Effector CD4-positive, alpha-beta T cell (primary cell): ENCODE measurements around the gene RASGRP2.

ENCODE experiments used
- DNase-seq: peaks from one replicate; pipeline ENCODE4 v3.0.0-alpha.2; 2020
- total RNA-seq: gene quantifications from one replicate; lab custom pipeline; 2026; lab: John Stamatoyannopoulos, UW

Gene RASGRP2
- 621 reads per million, percentile 98 among the genes with 10 or more reads in this experiment for total RNA-seq

GRCh38 chr11:64743591-64744543 is at the start of gene RASGRP2:
Gene RASGRP2 (minus strand): TSS chr11:64744142. CDS start chr11:64742866, 1,276 bp downstream.
- peak; percentile 83 for DNase-seq

DNA sequence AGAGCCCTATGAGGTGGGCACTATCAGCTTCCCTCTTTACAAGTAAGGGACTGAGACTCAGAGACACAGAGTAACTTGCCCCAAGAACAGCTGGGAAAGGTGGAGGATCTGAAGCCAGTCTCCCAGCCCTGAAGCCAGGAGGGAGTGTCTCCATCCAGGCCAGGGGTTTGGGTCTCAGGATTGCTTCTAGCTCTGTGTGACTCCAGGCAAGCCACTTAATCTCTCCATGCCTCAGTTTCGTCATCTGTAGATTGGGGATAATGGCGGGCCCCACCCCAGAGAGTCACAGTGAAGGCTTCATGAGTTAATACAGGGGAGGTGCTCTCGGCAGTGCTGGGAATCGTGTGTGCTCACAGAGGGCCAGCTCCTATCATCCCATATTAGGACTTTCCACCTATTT is 48.5 kb upstream of the RASGRP2 start:
- DNase-seq: no peak

DNA sequence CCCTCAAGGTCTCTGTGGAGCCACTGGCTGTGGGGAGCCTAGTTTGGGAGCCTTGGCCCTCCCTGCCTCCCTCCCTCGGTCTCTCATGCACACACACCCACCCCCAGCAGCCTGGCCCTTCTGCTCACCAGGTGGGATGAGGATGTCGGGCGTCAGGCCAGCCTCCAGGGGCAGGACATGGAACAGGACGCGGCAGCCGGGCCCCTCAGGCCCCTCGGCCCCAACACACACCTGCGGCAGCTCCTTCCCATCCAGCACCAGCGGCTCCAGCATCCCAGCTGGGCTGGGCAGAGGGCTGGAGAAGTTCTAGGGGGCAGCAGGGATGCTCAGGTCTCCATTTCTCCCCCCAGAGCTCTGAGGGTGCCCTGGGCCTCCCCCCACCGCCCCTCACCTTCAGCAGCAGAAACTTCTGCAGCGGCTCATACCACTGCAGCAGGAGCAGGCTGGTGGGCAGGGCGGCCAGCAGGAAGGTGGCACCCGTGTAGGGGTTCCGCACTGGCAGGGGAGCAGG is 47.9 kb upstream of the RASGRP2 start:
- no peak for DNase-seq

DNA sequence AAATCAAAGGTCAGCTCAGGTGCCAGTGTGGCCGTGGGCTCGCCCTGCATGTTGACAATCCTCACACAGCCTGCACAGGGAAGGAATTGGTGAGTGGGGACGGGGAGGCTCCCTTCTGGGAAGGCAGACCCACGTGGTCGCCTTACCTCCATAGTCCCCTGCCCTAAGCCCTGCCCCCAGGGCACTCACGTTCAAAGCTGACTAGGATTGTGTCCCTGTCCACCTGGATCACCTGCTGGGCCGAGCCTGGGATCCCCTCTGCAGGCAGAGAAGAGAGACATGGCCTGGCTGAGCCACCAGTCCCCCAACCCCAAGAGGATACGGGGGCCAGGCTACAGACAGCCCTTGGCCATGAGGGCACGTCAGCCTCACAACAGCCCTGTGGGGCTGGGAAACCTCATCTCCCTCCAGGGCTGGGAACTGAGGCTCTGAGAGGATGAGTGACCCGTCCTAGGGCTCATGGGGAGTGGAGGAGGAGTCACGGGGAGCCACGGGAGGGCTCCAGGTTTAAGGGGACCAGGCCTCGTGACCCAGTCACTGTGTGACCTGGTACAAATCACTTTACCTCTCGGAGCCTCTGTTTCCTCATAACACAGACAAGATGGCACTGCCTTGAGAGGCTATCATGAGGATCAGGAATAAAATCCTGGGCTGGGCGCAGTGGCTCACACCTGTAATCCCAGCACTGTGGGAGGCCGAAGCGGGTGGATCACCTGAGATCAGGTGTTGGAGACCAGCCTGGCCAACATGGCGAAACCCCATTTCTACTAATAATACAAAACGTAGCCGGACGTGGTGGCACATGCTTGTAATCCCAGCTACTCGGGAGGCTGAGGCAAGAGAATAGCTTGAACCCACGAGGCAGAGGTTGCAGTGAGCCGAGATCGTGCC is 46.5 kb upstream of the RASGRP2 start:
- DNase-seq: no peak

GRCh38 chr11:64789331-64790204 is 45.6 kb upstream of the RASGRP2 start:
- DNase-seq: no peak

DNA sequence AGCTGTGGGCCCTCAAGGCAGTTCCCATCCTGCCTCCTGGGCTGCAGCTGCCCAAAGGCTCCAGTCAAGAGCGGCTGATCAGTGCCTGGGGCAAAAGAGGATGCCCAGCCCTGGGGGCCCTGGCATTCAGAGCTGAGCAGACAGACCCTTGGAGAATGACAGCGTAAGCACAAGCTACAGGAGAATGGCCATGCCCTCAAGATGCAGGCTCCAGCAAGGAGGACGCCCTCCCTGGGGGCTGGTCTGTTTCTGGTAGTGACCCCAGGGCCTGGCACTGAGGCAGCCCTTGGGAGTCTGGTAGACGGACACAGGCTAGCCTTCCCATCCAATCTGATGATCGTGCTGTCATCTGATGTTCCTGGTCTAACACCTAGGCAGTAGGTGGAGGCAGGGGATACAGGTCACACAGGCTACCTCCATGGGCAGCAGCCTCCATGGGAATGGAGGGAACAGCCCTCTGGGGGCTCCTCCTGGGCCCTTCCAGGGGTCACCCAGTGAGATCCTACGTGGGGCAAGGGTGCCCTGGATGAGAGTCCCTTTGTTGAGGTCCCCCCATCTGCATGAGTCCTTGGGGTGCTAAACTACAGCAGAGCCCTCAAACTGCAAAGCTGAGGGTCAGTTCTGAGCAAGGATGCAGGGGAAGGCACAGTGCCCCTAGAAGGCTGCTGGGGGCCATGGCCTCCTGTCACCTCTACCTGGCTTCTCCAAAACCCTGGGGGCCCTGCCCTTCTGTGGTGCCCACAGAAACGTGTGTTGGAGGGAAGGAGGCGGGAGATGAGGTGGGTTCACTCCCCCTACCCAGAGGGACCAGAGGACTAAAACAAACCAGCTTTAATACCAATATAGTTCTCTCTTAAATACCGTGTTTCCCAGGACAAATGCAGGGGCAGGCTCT is 44.6 kb upstream of the RASGRP2 start:
- no peak for DNase-seq

DNA sequence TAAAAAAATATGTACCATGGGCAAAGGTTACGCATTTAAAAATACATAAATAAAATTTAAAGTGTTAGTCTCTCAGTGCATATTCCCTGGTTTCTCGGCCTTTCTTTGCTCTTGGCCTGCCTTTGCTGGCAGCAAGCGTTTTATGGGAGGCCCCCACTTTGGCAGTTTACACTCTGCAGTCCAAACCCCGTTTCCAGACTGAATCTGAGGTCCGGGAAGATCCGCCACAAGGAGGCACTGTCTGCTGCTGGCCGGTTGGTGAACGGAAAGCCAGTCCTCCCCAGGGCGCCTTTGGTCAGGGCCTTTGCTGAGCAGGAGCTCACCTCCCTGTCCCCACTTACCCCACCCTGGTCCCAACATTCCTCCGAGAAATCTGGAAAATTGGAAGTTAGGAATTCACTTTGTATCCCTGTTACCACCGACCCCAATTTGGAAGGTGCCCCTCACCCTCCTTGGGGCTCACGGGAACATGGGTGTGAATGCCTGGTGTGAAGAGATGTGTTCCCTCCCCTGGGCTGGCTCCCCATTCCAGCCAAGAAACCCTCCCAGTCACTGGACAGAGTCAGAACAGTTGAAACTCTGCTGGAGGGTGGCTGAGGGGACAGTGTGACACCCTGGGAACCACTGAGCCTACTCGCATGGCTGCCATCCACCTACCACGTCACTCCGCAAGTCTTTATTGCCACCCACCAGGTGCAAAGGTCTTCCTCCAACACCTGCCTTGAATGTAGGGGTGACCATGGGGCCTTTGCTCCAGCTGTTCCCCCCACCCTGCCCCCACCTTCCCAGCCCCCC is 43.8 kb upstream of the RASGRP2 start:
- peak; percentile 58 for DNase-seq

DNA sequence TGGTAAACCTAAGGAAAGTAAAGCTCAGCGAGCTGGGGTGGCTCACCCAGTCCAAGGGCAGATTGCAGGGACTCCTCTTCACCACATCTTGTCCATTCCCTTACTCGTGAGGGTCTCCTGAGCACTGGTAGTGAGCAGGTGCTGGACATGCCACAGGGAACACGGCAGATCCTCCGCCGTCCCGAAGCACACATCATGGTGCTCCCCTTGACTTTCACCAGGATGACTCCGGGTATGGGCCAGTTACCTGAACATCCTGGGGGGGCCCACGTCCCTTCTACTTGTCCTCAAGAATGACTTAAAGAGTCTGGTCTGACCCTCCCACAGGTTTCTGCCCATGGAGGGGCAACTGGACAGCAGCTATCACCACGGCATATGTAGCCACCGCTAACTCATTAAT is 42.4 kb upstream of the RASGRP2 start:
- DNase-seq: no peak

DNA sequence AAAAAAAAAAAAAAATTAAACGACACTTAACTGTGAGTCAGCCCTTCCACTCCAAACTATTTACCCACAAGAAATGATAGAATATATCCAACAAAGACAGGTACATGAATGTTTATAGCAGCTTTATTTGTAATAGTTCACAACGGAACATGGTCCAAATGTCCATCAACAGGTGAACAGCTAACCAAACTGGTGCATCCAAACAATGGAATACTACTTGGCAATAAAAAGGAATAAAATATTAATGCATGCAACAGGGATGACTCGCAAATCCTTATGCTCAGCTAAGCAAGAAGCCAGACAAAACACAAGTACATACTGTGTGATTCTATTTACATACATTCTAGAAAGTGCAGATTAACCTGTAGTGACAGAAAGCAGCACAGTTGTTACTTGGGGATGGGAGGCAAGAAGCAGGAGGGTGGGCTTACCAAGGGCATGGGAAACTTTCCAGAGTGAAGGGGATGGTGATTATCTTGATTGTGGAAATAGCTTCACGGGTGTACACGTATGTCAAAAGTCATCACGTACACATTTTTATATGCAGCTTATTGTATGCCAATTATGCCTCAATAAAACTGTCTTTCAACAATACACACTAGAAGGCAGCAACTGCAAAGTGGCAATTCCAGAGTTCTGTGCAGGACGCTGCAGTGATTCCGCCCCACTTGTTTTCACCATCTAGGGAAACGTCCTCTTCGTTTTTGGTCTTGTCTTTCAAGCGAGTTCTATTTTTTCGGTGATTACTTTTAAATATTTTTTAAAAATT is 41.1 kb upstream of the RASGRP2 start:
- DNase-seq: no peak

- peak; percentile 99 for DNase-seq
These were observed 34.7 kb upstream of the RASGRP2 start, which contains the start of gene SF1 for GRCh38 chr11:64778473-64779298. Gene SF1 (minus strand): TSS chr11:64778542. CDS start chr11:64778392, 150 bp downstream.

DNA sequence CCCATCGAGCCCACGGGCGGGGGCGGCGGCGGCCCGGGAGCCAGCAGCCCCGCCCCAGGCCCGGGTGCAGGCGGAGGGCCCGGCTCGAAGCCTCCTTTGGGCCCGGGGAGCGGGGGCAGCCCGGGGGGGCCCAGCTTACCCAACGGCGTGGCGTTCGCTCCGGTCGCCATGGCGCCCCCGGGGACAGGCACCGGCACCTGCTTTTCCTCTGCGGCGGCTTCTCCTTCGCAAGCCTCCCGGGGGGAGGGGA is 34.2 kb upstream of the RASGRP2 start:
- no peak for DNase-seq

DNA sequence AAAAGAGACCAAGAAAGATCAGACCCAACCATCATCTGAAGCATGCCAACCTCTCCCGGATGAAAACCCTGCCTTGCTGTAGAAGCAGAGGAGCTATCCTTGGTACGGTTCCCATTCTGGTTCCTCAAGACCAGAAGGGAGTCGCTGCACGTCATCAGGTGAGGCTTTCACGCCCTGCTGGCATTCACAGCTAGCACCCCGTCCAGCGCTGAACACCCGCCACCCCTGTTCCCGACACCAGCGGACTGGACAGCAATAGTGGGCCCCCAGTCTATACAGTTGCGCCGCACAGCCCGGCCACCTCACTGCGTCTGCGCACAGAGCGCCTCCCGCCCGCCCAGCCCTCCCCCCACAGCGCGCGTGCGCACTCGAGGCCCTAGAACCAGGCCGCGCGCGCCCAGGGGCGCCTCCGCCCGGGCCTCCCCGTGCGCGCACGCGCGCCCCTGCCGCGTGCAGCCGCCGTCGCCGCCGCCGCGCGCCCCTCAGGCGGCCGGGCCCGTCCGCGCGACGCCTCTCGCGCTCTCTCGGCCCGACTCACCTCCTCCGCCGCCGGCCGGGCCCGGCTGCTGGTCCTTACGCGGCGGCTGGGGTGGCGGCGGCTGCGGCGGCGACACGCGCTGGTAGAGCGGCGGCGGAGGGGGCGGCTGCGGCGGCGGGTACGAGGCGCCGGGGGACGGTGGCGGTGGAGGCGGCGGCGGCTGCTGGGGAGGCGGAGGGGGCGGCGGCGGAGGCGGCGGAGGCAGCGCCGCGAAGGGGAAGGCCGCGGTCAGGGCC is 33.7 kb upstream of the RASGRP2 start:
- DNase-seq: peak; percentile 72

GRCh38 chr11:64776875-64777274 is 32.9 kb upstream of the RASGRP2 start:
- no peak for DNase-seq

GRCh38 chr11:64776425-64776824 is 32.5 kb upstream of the RASGRP2 start:
- no peak for DNase-seq

DNA sequence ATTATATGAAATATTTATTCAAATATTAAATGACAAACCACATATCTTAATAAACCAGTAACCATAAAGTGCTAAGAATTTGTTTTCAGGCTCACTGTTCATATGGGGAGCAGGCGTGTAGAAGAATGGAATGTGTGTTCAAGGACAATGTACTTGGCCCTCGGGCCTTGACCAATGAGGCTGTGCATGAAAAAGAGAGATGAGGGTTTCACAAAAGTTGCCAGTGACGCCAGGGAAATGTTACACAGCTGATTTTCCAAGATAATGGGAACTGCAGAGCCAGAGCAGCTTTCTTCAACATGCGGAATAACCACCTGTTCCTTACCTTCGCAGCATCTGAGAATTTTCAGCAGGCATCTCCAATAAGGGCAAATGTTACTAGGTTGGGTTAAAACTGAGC is 30.2 kb upstream of the RASGRP2 start:
- no peak for DNase-seq

GRCh38 chr11:64772303-64773018 is 28.5 kb upstream of the RASGRP2 start:
- DNase-seq: no peak

GRCh38 chr11:64771861-64772260 is 27.9 kb upstream of the RASGRP2 start:
- no peak for DNase-seq
